Keratinocyte (primary cell): ENCODE measurements around the gene ALOX15B. TPM values are rescaled to one million over a fixed set of nuclear protein-coding genes. Genes with fewer than 3 reads are reported as not detected.

Experiments
- DNase-seq: peaks from one replicate; pipeline ENCODE4 v3.0.0-alpha.2; 2011; ENCODE audit warnings: low read depth, missing footprints, low spot score
- FAIRE-seq: peaks from 2 replicates; lab custom pipeline; 2011; peaks lifted over from hg19 to GRCh38; lab: Jason Lieb, UNC
- H2AFZ ChIP-seq: 2 replicates; pipeline ENCODE4 v1.6.0; 2012; ENCODE audit warnings: low read length, control low read depth, inconsistent platforms; ENCODE audit not compliant: control insufficient read depth
- H3K27ac ChIP-seq: 2 replicates; pipeline ENCODE4 v1.5.1; 2011; ENCODE audit warnings: low read length; ENCODE audit not compliant: control insufficient read depth, insufficient read depth
- H3K27me3 ChIP-seq: 3 replicates; pipeline ENCODE4 v1.6.0; 2011; ENCODE audit warnings: low read length; ENCODE audit not compliant: control insufficient read depth, insufficient read depth; ENCODE audit errors: extremely low read depth
- H3K36me3 ChIP-seq, 2 experiments: 2 replicates in 1 of 2; 3 replicates in 1 of 2; pipeline ENCODE4 v1.5.1; 2011; ENCODE audit warnings: low read length in 2 of 2, mild to moderate bottlenecking in 1 of 2; ENCODE audit not compliant: control insufficient read depth in 2 of 2, insufficient read depth in 2 of 2; ENCODE audit errors: extremely low read depth in 1 of 2
- H3K4me1 ChIP-seq: 3 replicates; pipeline ENCODE4 v1.5.1; 2011; ENCODE audit warnings: low read length; ENCODE audit not compliant: control insufficient read depth, insufficient read depth; ENCODE audit errors: extremely low read depth
- H3K4me2 ChIP-seq: 3 replicates; pipeline ENCODE4 v1.6.0; 2011; ENCODE audit warnings: low read depth, low read length; ENCODE audit not compliant: control insufficient read depth, insufficient read depth; ENCODE audit errors: extremely low read depth
- H3K4me3 ChIP-seq, 3 experiments: fragments of 200-600 bp in 1 of 3; sonication (generic) in 1 of 3; 2 replicates in 2 of 3; 3 replicates in 1 of 3; pipeline ENCODE4 v1.5.1; 2011 to 2016; ENCODE audit warnings: low read length in 3 of 3, mild to moderate bottlenecking in 3 of 3, control low read depth in 2 of 3, inconsistent platforms in 1 of 3, low read depth in 1 of 3, mixed read lengths in 1 of 3, mixed run types in 1 of 3, moderate library complexity in 1 of 3; ENCODE audit not compliant: control insufficient read depth in 2 of 3, insufficient read depth in 2 of 3; ENCODE audit errors: extremely low read depth in 1 of 3
- H3K79me2 ChIP-seq: 2 replicates; pipeline ENCODE4 v1.6.0; 2012; ENCODE audit warnings: low read length; ENCODE audit not compliant: control insufficient read depth, insufficient read depth
- H3K9ac ChIP-seq: 3 replicates; pipeline ENCODE4 v1.6.0; 2011; ENCODE audit warnings: low read length; ENCODE audit not compliant: control insufficient read depth, insufficient read depth; ENCODE audit errors: extremely low read depth
- H3K9me1 ChIP-seq: 3 replicates; pipeline ENCODE4 v1.6.0; 2011; ENCODE audit warnings: low read length; ENCODE audit not compliant: control insufficient read depth, insufficient read depth; ENCODE audit errors: extremely low read depth
- H3K9me3 ChIP-seq: 2 replicates; pipeline ENCODE4 v1.5.1; 2012; ENCODE audit warnings: low read depth, low read length; ENCODE audit not compliant: control insufficient read depth
- H4K20me1 ChIP-seq: 3 replicates; pipeline ENCODE4 v1.6.0; 2011; ENCODE audit warnings: low read length; ENCODE audit not compliant: control insufficient read depth, insufficient read depth; ENCODE audit errors: extremely low read depth
- CTCF ChIP-seq, 3 experiments: IDR thresholded peaks in 1 of 3; conservative IDR thresholded peaks in 1 of 3; optimal IDR thresholded peaks in 1 of 3; 2 replicates in 2 of 3; 3 replicates in 1 of 3; pipeline versions ENCODE3 to v1.5.1; 2011; ENCODE audit warnings: low read length in 3 of 3, mild to moderate bottlenecking in 3 of 3, moderate library complexity in 2 of 3, control low read depth in 1 of 3, inconsistent platforms in 1 of 3; ENCODE audit not compliant: insufficient read depth in 2 of 3; ENCODE audit errors: extremely low read depth in 1 of 3
- EZH2 ChIP-seq: IDR thresholded peaks from one replicate; pipeline ENCODE4 v1.6.1; 2012; ENCODE audit warnings: inconsistent platforms, mild to moderate bottlenecking, low read length, moderate library complexity
- dilution Hi-C: fragments of 300-500 bp; cut with MboI; formaldehyde crosslinking; loops from one replicate; pipeline ENCODE4 v1.7.0; 2020; ENCODE audit warnings: low sequenced_read_pairs; ENCODE audit not compliant: extremely low pct_ligation_motif_present
- polyA plus RNA-seq, 5 experiments: library from polyadenylated mRNA; depleted of rRNA in 3 of 5; stranded (reverse) in 3 of 5; stranded (forward) in 1 of 5; unstranded in 1 of 5; fragments of >200 nt; gene quantifications; 1 replicate in 1 of 5; 2 replicates in 3 of 5; 3 replicates in 1 of 5; pipeline versions ENCODE4 v1.2.1 to v1.2.3, GENCODE V29; 2011 to 2012; ENCODE audit warnings: missing spikeins in 2 of 5, low read depth in 1 of 5, low replicate concordance in 1 of 5

Gene ALOX15B
- polyA plus RNA-seq, 1 donor (not counting 4 experiments of a cell fraction or from before 2014, with no cell fraction given) = 29.7 TPM

DNA sequence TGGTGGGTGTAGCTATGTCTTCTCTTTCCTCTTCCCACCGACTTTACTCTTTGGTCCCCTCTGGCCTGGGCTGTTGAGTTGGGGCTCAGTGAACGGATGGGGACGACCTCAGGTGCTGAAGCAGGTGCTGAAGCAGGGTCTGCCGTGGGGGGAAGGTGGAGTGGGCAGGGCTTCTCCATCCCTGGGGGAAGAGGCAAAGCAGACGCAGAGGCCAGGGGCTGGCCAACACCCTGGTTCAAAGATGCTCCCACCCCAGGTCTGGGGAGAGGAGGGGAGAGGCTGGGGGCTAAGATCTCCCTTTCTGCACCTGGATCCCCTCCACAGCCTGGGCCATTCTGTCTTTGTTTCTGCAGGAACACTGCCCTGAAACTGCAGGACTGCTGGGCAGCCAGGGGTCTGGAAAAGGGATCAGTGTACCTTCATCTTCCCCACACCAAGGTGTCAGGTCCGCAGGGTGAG, 25.7 kb downstream of the ALOX15B start:
- Histone ChIP-seq H3K4me3 (no peak overlapping the region), H4K20me1 (no peaks in the 10 kb centered on the region), H3K9me1 (no peaks in the 10 kb centered on the region), H3K27me3 (peaks cover 14% of the 10 kb centered on the region), H3K36me3 (no peaks in the 10 kb centered on the region), H3K79me2 (no peaks in the 10 kb centered on the region), H3K4me1 (peaks cover 9% of the 10 kb centered on the region), H3K27ac (no peak overlapping the region), H3K4me2 (no peak overlapping the region), H2AFZ (no peak overlapping the region), H3K9me3 (no peaks in the 10 kb centered on the region), H3K9ac (no peak overlapping the region)
- dilution Hi-C loops = no loop called here
- DNase-seq = no peak
- TF ChIP-seq EZH2 (no peak), CTCF (optimal IDR thresholded peaks at IDR 0.05 in 1 of 3, IDR thresholded peaks at IDR 0.05 in 1 of 3, conservative IDR thresholded peaks at IDR 0.05 in 1 of 3; ENCODE audit: extremely low read depth in 1 of 3, insufficient read depth in 2 of 3, low read length in 3 of 3) (no peak)
- FAIRE-seq = no peak

GRCh38 chr17:8066841-8067775, 28.2 kb downstream of the ALOX15B start:
- FAIRE-seq = no peak
- H3K9ac ChIP-seq = no peak overlapping the region
- no peak overlapping the region for H2AFZ ChIP-seq
- H3K27me3 ChIP-seq = peaks cover 23% of the 10 kb centered on the region
- H3K4me2 ChIP-seq = no peak overlapping the region
- no peaks in the 10 kb centered on the region for H3K9me3 ChIP-seq
- DNase-seq = no peak
- no peaks in the 10 kb centered on the region for H3K36me3 ChIP-seq
- H3K27ac ChIP-seq = no peak overlapping the region
- H3K4me1 ChIP-seq = peaks cover 9% of the 10 kb centered on the region
- dilution Hi-C loops = no loop called here
- no peak overlapping the region for H3K4me3 ChIP-seq
- no peaks in the 10 kb centered on the region for H3K79me2 ChIP-seq
- H3K9me1 ChIP-seq = no peaks in the 10 kb centered on the region
- no peaks in the 10 kb centered on the region for H4K20me1 ChIP-seq
- no peak for TF ChIP-seq EZH2
- no peak for TF ChIP-seq CTCF (optimal IDR thresholded peaks at IDR 0.05 in 1 of 3, IDR thresholded peaks at IDR 0.05 in 1 of 3, conservative IDR thresholded peaks at IDR 0.05 in 1 of 3; ENCODE audit: extremely low read depth in 1 of 3, insufficient read depth in 2 of 3, low read length in 3 of 3)
